SK-N-MC (cell line): ENCODE data around the gene F12.

Source experiments
- EZH2 ChIP-seq: fragments of 200-600 bp; sonication (generic); IDR thresholded peaks from one replicate; pipeline ENCODE4 v1.6.1; 2017; ENCODE audit warnings: antibody characterized with exemption
- FOXP2 ChIP-seq: optimal IDR thresholded peaks from 2 replicates; pipeline ENCODE3; 2011; ENCODE audit warnings: mild to moderate bottlenecking, moderate library complexity; ENCODE audit not compliant: insufficient read depth; ENCODE audit errors: extremely low read length, control extremely low read depth
- POLR2AphosphoS5 ChIP-seq: IDR thresholded peaks from 2 replicates; pipeline ENCODE4 v1.6.1; 2012; ENCODE audit warnings: mild to moderate bottlenecking, low read depth, low read length, borderline replicate concordance

- no peak for TF ChIP-seq EZH2
- no peak; the same call in 1 of the 2 replicates for TF ChIP-seq POLR2AphosphoS5
- TF ChIP-seq FOXP2: no peak
These were observed 45.8 kb upstream of the F12 start for GRCh38 chr5:177455036-177455660.
